ENCODE measurements around the gene PTCD1. TPM values are rescaled to one million over a fixed set of nuclear protein-coding genes. Genes with fewer than 3 reads are reported as not detected.

Gene PTCD1
- total RNA-seq, 1 donor = 8.2 TPM

GRCh38 chr7:99457650-99458493, 19.3 kb upstream of the PTCD1 start:
- no peak for TF ChIP-seq CTCF (IDR thresholded peaks at IDR 0.05; ENCODE audit: insufficient read depth, low read depth, low read length)
- DNase-seq (ENCODE audit: low read depth) = no peak
- no peak overlapping the region for H3K4me3 ChIP-seq (ENCODE audit: low read depth, low read length)

- TF ChIP-seq CTCF (IDR thresholded peaks at IDR 0.05; ENCODE audit: insufficient read depth, low read depth, low read length) = no peak
- H3K4me3 ChIP-seq (ENCODE audit: low read depth, low read length) = no peak overlapping the region
- DNase-seq (ENCODE audit: low read depth) = no peak
These were observed 18.6 kb upstream of the PTCD1 start for GRCh38 chr7:99457050-99457649.

- no peak for TF ChIP-seq CTCF (IDR thresholded peaks at IDR 0.05; ENCODE audit: insufficient read depth, low read depth, low read length)
- H3K4me3 ChIP-seq (ENCODE audit: low read depth, low read length) = no peak overlapping the region
- DNase-seq (ENCODE audit: low read depth) = no peak
These were observed 17.7 kb upstream of the PTCD1 start for GRCh38 chr7:99456288-99456687.

GRCh38 chr7:99455874-99456273, 17.3 kb upstream of the PTCD1 start:
- H3K4me3 ChIP-seq (ENCODE audit: low read depth, low read length) = no peak overlapping the region
- no peak for DNase-seq (ENCODE audit: low read depth)
- no peak for TF ChIP-seq CTCF (IDR thresholded peaks at IDR 0.05; ENCODE audit: insufficient read depth, low read depth, low read length)

GRCh38 chr7:99453105-99453504, 14.5 kb upstream of the PTCD1 start:
- no peak for DNase-seq (ENCODE audit: low read depth)
- H3K4me3 ChIP-seq (ENCODE audit: low read depth, low read length) = no peak overlapping the region
- no peak for TF ChIP-seq CTCF (IDR thresholded peaks at IDR 0.05; ENCODE audit: insufficient read depth, low read depth, low read length)

GRCh38 chr7:99452541-99452940, 13.9 kb upstream of the PTCD1 start:
- TF ChIP-seq CTCF (IDR thresholded peaks at IDR 0.05; ENCODE audit: insufficient read depth, low read depth, low read length) = no peak
- no peak overlapping the region for H3K4me3 ChIP-seq (ENCODE audit: low read depth, low read length)
- DNase-seq (ENCODE audit: low read depth) = no peak

All from fibroblast of villous mesenchyme (primary cell).